Thyroid gland (tissue), 4 donors: ENCODE data around the gene NR6A1.

ENCODE experiments used
- CTCF ChIP-seq, 6 experiments: fragments of 200-600 bp in 3 of 6; fragments of 450-650 bp in 3 of 6; sonication (generic) in 3 of 6; IDR thresholded peaks; one replicate each; pipeline ENCODE4 v1.5.1; 2016 to 2019; ENCODE audit warnings: antibody characterized with exemption in 6 of 6, mild to moderate bottlenecking in 2 of 6, inconsistent platforms in 1 of 6, moderate library complexity in 1 of 6
- POLR2A ChIP-seq, 2 donors: fragments of 450-650 bp; IDR thresholded peaks; one replicate each; pipeline ENCODE4 v1.6.1; 2017; ENCODE audit warnings: antibody characterized with exemption in 2 of 2, mild to moderate bottlenecking in 2 of 2, moderate library complexity in 1 of 2

- TF ChIP-seq POLR2A (IDR thresholded peaks at IDR 0.05) (no peak), CTCF (IDR thresholded peaks at IDR 0.05) (no peak)
Measured at GRCh38 chr9:124758691-124759090, 12.4 kb downstream of the NR6A1 start.
